GM12891 (cell line): ENCODE results near the gene PRCP.

ENCODE experiments used
- PAX5 ChIP-seq: IDR thresholded peaks from 2 replicates; pipeline ENCODE4 v1.6.1; 2011; ENCODE audit warnings: low read length, moderate library complexity, mild to moderate bottlenecking; ENCODE audit not compliant: insufficient read depth, severe bottlenecking
- POLR2A ChIP-seq: IDR thresholded peaks from 2 replicates; pipeline ENCODE4 v1.6.1; 2011; ENCODE audit warnings: low read depth, low read length, control low read depth
- POLR2AphosphoS5 ChIP-seq: IDR thresholded peaks from 2 replicates; pipeline ENCODE4 v1.6.1; 2011; ENCODE audit warnings: low read depth, low read length, control low read depth
- POU2F2 ChIP-seq: IDR thresholded peaks from 2 replicates; pipeline ENCODE4 v1.6.1; 2011; ENCODE audit warnings: low read depth, mild to moderate bottlenecking, control low read depth, low read length, moderate library complexity
- SPI1 ChIP-seq: IDR thresholded peaks from 2 replicates; pipeline ENCODE4 v1.6.1; 2011; ENCODE audit warnings: low read depth, low read length, control low read depth
- TAF1 ChIP-seq: IDR thresholded peaks from 2 replicates; pipeline ENCODE4 v1.6.1; 2011; ENCODE audit warnings: low read depth, low read length, control low read depth

DNA sequence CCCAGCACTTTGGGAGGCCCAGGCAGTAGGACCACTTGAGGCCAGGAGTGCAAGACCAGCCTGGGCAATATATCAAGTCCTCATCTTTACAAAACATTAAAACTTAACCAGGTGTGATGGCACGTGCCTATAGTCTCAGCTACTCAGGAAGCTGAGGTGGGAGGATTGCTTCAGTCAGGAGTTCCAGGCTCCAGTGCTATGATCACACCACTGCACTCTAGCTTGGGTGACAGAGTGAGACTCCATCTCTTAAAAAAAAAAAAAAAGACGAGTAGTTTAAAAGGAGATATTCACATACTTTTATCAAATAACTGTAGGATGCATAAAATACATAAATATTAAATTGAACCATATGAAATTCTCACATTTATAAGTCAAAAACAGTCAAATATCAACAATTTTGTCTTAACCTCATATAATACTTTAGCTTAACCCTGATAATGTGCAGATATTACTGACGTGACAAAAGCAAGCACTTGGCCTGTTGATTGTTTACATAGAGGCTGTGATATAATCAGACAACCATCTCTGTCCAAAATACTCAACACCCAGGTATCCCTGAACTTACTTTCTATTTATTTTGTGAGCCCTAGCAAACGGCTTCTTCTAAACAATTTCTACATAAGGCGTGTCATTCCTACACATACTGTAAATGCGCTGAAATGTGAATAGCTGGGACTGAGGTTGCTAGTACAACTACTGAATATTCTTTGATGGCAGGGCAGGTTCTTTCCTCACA, 57.0 kb downstream of the PRCP start:
- TF ChIP-seq POLR2A, result no peak
- TF ChIP-seq POLR2AphosphoS5, result no peak
- TF ChIP-seq SPI1, result no peak
- TF ChIP-seq TAF1, result no peak
- TF ChIP-seq PAX5, result no peak
- TF ChIP-seq POU2F2, result no peak
